D721Med (cell line): ENCODE measurements around the gene SPRTN.

Experiments used
- DNase-seq: peaks from one replicate; pipeline ENCODE4 v3.0.0; 2011; ENCODE audit warnings: low spot score; ENCODE audit not compliant: insufficient read length
- FAIRE-seq: peaks from 2 replicates; lab custom pipeline; 2011; peaks lifted over from hg19 to GRCh38; lab: Jason Lieb, UNC
- CTCF ChIP-seq: IDR thresholded peaks from 2 replicates; pipeline ENCODE4 v1.5.1; 2012; ENCODE audit warnings: mild to moderate bottlenecking, control low read depth; ENCODE audit not compliant: insufficient read depth; ENCODE audit errors: missing control alignments

The SPRTN gene

DNA sequence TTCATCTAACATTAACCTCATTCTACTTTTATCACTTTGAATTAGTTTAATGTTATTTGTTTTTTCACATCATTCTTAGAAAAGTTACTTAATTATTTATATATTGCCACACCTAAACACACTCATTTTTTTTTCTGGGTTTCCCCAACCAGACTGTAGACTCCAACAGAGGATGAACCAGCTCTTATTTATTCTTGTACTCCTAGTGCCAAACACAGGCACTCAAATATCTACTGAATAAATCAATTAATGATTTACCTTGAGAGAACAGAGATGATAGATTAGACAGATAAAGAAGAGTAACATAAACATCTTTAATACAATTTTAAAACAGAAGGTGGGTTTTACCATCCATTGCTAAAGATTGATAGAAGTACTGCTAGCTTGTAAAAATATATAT lies 48.4 kb downstream of the SPRTN start:
- FAIRE-seq (no peak), DNase-seq (no peak)
- TF ChIP-seq CTCF = no peak

GRCh38 chr1:231387770-231388669 lies 49.9 kb downstream of the SPRTN start:
- FAIRE-seq (no peak), DNase-seq (no peak)
- TF ChIP-seq CTCF = no peak

DNA sequence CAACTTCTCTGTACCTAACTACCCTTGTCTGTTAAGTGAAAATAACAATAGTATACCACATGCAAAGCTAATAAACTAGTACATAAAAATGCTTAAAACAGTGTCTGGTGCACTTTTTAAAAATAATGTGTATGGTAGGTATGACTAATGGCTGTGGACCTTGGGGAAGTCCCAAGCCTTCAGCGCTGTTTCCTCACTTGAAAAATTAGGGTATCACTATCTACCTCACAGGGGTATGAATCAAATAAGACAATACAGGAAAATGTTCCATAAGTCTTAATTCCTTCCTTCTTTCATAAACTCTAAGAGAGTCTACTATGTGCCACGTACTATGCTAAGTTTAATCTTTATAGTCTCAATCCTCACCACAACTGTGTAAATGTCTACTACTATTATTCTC lies 52.0 kb downstream of the SPRTN start:
- DNase-seq = no peak
- no peak for TF ChIP-seq CTCF
- FAIRE-seq = peak; percentile 74

- DNase-seq (no peak), FAIRE-seq (peak; percentile 64)
- no peak for TF ChIP-seq CTCF
These were observed 54.5 kb downstream of the SPRTN start for GRCh38 chr1:231392389-231393131.

- DNase-seq (no peak), FAIRE-seq (peak; percentile 29)
- no peak for TF ChIP-seq CTCF
These were observed 55.6 kb downstream of the SPRTN start for GRCh38 chr1:231393668-231394067.

GRCh38 chr1:231395076-231395997 lies 57.2 kb downstream of the SPRTN start:
- no peak for FAIRE-seq
- DNase-seq = no peak
- TF ChIP-seq CTCF = no peak
